ENCODE measurements around the gene C17orf100. TPM values are rescaled to one million over a fixed set of nuclear protein-coding genes. Genes with fewer than 3 reads are reported as not detected.

C17orf100 gene
- total and polyA plus RNA-seq, 5 experiments from 2014 or later = 2.2 to 6.4 (median 4.2) TPM

GRCh38 chr17:6636105-6636504 lies 15.5 kb upstream of the C17orf100 start:
- POLR2A ChIA-PET = no interaction called here
- no peaks in the 10 kb centered on the region for H3K27me3 Mint-ChIP-seq
- no peak overlapping the region for H3K27ac Mint-ChIP-seq
- H3K4me3 Mint-ChIP-seq = no peak overlapping the region
- DNase-seq (no peak), ATAC-seq (no peak)
- H3K9me3 Mint-ChIP-seq = no peaks in the 10 kb centered on the region
- H3K36me3 Mint-ChIP-seq = peaks cover 11 to 43% (median 27%) of the 10 kb centered on the region in 3 donors
- H3K4me1 Mint-ChIP-seq = peaks cover 15 to 46% (median 34%) of the 10 kb centered on the region in 4 donors

- no peak for DNase-seq
- H3K4me1 Mint-ChIP-seq = peaks cover 17 to 47% (median 37%) of the 10 kb centered on the region in 4 donors
- H3K9me3 Mint-ChIP-seq = no peaks in the 10 kb centered on the region
- peak overlapping the region in 4 of 10 donors; percentile 19 to 72 (median 50) for H3K27ac Mint-ChIP-seq
- peaks cover 11 to 36% (median 22%) of the 10 kb centered on the region in 3 donors for H3K36me3 Mint-ChIP-seq
- H3K4me3 Mint-ChIP-seq = peak overlapping the region in 1 of 10 donors; percentile 6
- H3K27me3 Mint-ChIP-seq = no peaks in the 10 kb centered on the region
- no peak for ATAC-seq
- POLR2A ChIA-PET = no interaction called here
Measured at GRCh38 chr17:6636616-6637457, 14.7 kb upstream of the C17orf100 start.

GRCh38 chr17:6637458-6637840 lies 14.1 kb upstream of the C17orf100 start:
- Mint-ChIP-seq H3K27me3 (no peaks in the 10 kb centered on the region), H3K27ac (peak overlapping the region in 2 of 10 donors; percentile 40 to 59), H3K36me3 (peaks cover 11 to 30% (median 19%) of the 10 kb centered on the region in 3 donors), H3K4me3 (peak overlapping the region in 1 of 10 donors; percentile 55), H3K9me3 (no peaks in the 10 kb centered on the region), H3K4me1 (peaks cover 20 to 50% (median 42%) of the 10 kb centered on the region in 4 donors)
- POLR2A ChIA-PET = no interaction called here
- DNase-seq (no peak), ATAC-seq (no peak)

GRCh38 chr17:6638046-6638908 lies 13.3 kb upstream of the C17orf100 start:
- POLR2A ChIA-PET = interaction anchor here (4.4 kb wide), 1 partner anchor 13 kb away, joined by 41 read pairs; the partner anchor contains the start of genes C17orf100 and MED31
- H3K4me3 Mint-ChIP-seq = peak overlapping the region; percentile 39 to 99 (median 81)
- no peak for ATAC-seq
- peak overlapping the region in 7 of 10 donors; percentile 25 to 96 (median 55) for H3K27ac Mint-ChIP-seq
- H3K9me3 Mint-ChIP-seq = no peaks in the 10 kb centered on the region
- peaks cover 5 to 28% (median 12%) of the 10 kb centered on the region in 3 donors for H3K36me3 Mint-ChIP-seq
- H3K27me3 Mint-ChIP-seq = no peaks in the 10 kb centered on the region
- H3K4me1 Mint-ChIP-seq = peaks cover 23 to 53% (median 50%) of the 10 kb centered on the region in 4 donors
- no peak for DNase-seq

GRCh38 chr17:6639014-6639585 lies 12.5 kb upstream of the C17orf100 start:
- H3K9me3 Mint-ChIP-seq = no peaks in the 10 kb centered on the region
- H3K27ac Mint-ChIP-seq = peak overlapping the region; percentile 1 to 100 (median 96)
- H3K36me3 Mint-ChIP-seq = peaks cover 0 to 25% (median 6%) of the 10 kb centered on the region in 3 donors
- no peaks in the 10 kb centered on the region for H3K27me3 Mint-ChIP-seq
- DNase-seq = no peak
- H3K4me1 Mint-ChIP-seq = peaks cover 24 to 57% (median 54%) of the 10 kb centered on the region in 4 donors
- peak overlapping the region; percentile 87 to 99 (median 94) for H3K4me3 Mint-ChIP-seq
- POLR2A ChIA-PET = interaction anchor here (1.1 to 4.4 kb wide), 3 partner anchors 10 to 111 kb away, joined by 3 to 41 read pairs (median 3); partner anchors contain the start of genes C17orf100 and MED31
- ATAC-seq = no peak

GRCh38 chr17:6639586-6640535 lies 11.7 kb upstream of the C17orf100 start:
- POLR2A ChIA-PET = interaction anchor here (0.7 to 4.4 kb wide), 5 partner anchors 11 to 110 kb away, joined by 3 to 41 read pairs (median 4); partner anchors contain the start of genes C17orf100 and MED31
- ATAC-seq = peak; percentile 38 to 47
- peak overlapping the region; percentile 87 to 99 (median 94) for H3K4me3 Mint-ChIP-seq

GRCh38 chr17:6640536-6641246 lies 10.9 kb upstream of the C17orf100 start, which contains the start of the genes KIAA0753 and TXNDC17:
Gene KIAA0753 (minus strand): TSS chr17:6640711. CDS start chr17:6635103, 5,608 bp downstream.
Gene TXNDC17 (plus strand): TSS chr17:6641060. CDS start chr17:6641083, 23 bp downstream.
- ATAC-seq (peak; percentile 85 to 87), DNase-seq (peak; percentile 75 to 96 (median 88))
- no peaks in the 10 kb centered on the region for H3K9me3 Mint-ChIP-seq
- H3K27ac Mint-ChIP-seq = peak within 1 kb of the TSS; percentile 93 to 100 (median 98)
- H3K27me3 Mint-ChIP-seq = no peaks in the 10 kb centered on the region
- POLR2A ChIA-PET = interaction anchor here (0.7 to 4.4 kb wide), 7 partner anchors 11 to 372 kb away, joined by 3 to 41 read pairs (median 3); partner anchors contain the start of genes C17orf100, MED31 and RNASEK
- peaks cover 24 to 68% (median 57%) of the 10 kb centered on the region in 4 donors for H3K4me1 Mint-ChIP-seq
- H3K36me3 Mint-ChIP-seq = peaks cover 0 to 21% (median 3%) of the 10 kb centered on the region in 3 donors
- H3K4me3 Mint-ChIP-seq = peak within 1 kb of the TSS; percentile 87 to 99 (median 94)

More at GRCh38 chr17:6639586-6640535, 11.7 kb upstream of the C17orf100 start:
- H3K36me3 Mint-ChIP-seq = peaks cover 0 to 25% (median 3%) of the 10 kb centered on the region in 3 donors
- no peaks in the 10 kb centered on the region for H3K9me3 Mint-ChIP-seq
- H3K27me3 Mint-ChIP-seq = no peaks in the 10 kb centered on the region
- H3K4me1 Mint-ChIP-seq = peaks cover 24 to 62% (median 57%) of the 10 kb centered on the region in 4 donors
- H3K27ac Mint-ChIP-seq = peak overlapping the region in 9 of 10 donors; percentile 93 to 100 (median 98)
- peak in 3 of 10 donors; percentile 7 to 33 (median 29) for DNase-seq

- peak in 1 of 10 donors; percentile 30 for DNase-seq
- Mint-ChIP-seq H3K27ac (peak overlapping the region; percentile 93 to 100 (median 98)), H3K9me3 (no peaks in the 10 kb centered on the region), H3K36me3 (peaks cover 0 to 28% (median 3%) of the 10 kb centered on the region in 3 donors), H3K4me3 (peak overlapping the region; percentile 87 to 99 (median 94)), H3K4me1 (peaks cover 25 to 74% (median 63%) of the 10 kb centered on the region in 4 donors), H3K27me3 (no peaks in the 10 kb centered on the region)
- POLR2A ChIA-PET = interaction anchor here (0.7 to 4.4 kb wide), 5 partner anchors 10 to 1126 kb away, joined by 3 to 41 read pairs (median 3); partner anchors contain the start of genes C17orf100, MED31 and RNASEK
- peak in 1 of 2 donors; percentile 13 for ATAC-seq
Measured at GRCh38 chr17:6641247-6641863, 10.2 kb upstream of the C17orf100 start.

- peaks cover 23 to 74% (median 66%) of the 10 kb centered on the region in 4 donors for H3K4me1 Mint-ChIP-seq
- H3K4me3 Mint-ChIP-seq = peak overlapping the region in 7 of 10 donors; percentile 6 to 94 (median 65)
- peak overlapping the region in 7 of 10 donors; percentile 38 to 93 (median 60) for H3K27ac Mint-ChIP-seq
- H3K9me3 Mint-ChIP-seq = no peaks in the 10 kb centered on the region
- H3K27me3 Mint-ChIP-seq = no peaks in the 10 kb centered on the region
- POLR2A ChIA-PET = interaction anchor here (1.1 to 4.4 kb wide), 2 partner anchors 9 to 15 kb away, joined by 3 to 41 read pairs; partner anchors contain the start of genes C17orf100 and MED31
- no peak for DNase-seq
- ATAC-seq = no peak
- peaks cover 0 to 37% (median 3%) of the 10 kb centered on the region in 3 donors for H3K36me3 Mint-ChIP-seq
Measured at GRCh38 chr17:6642592-6642991, 9.0 kb upstream of the C17orf100 start.

Data from naive thymus-derived CD8-positive, alpha-beta T cell (primary cell).